Mononuclear cell (primary cell): Measurements from ENCODE around the gene DNAH17. TPM values are rescaled to one million over a fixed set of nuclear protein-coding genes. Genes with fewer than 3 reads are reported as not detected.

ENCODE experiments used
- H3K27me3 ChIP-seq: 2 replicates; pipeline ENCODE4 v1.6.0; 2011; ENCODE audit warnings: low read length, control low read depth; ENCODE audit not compliant: insufficient read depth
- H3K4me1 ChIP-seq: 2 replicates; pipeline ENCODE4 v1.5.1; 2011; ENCODE audit warnings: mild to moderate bottlenecking, low read length, control low read depth; ENCODE audit not compliant: insufficient read depth
- H3K4me3 ChIP-seq: 2 replicates; pipeline ENCODE4 v1.5.1; 2011; ENCODE audit warnings: mild to moderate bottlenecking, low read length, moderate library complexity
- H3K9me3 ChIP-seq: 2 replicates; pipeline ENCODE4 v1.5.1; 2011; ENCODE audit warnings: low read depth, mild to moderate bottlenecking, control low read depth, low read length
- total RNA-seq: library from RNA; depleted of rRNA; stranded (reverse); fragments of >200 nt; gene quantifications from one replicate; pipeline ENCODE4 v1.2.3, GENCODE V29; 2012

Gene DNAH17
- total RNA-seq, 1 donor: under 0.01 TPM

GRCh38 chr17:78421084-78421533, 156.1 kb downstream of the DNAH17 start:
- H3K4me3 ChIP-seq: no peak overlapping the region
- H3K27me3 ChIP-seq: no peaks in the 10 kb centered on the region
- H3K9me3 ChIP-seq: no peaks in the 10 kb centered on the region
- peaks cover 35% of the 10 kb centered on the region for H3K4me1 ChIP-seq

GRCh38 chr17:78419970-78420815, 157.0 kb downstream of the DNAH17 start:
- Histone ChIP-seq H3K4me3 (no peak overlapping the region), H3K4me1 (peaks cover 44% of the 10 kb centered on the region), H3K27me3 (no peaks in the 10 kb centered on the region), H3K9me3 (no peaks in the 10 kb centered on the region)

- H3K4me1 ChIP-seq: peaks cover 61% of the 10 kb centered on the region
- no peaks in the 10 kb centered on the region for H3K9me3 ChIP-seq
- no peak overlapping the region for H3K4me3 ChIP-seq
- H3K27me3 ChIP-seq: no peaks in the 10 kb centered on the region
Measured at GRCh38 chr17:78418326-78419026, 158.7 kb downstream of the DNAH17 start.

GRCh38 chr17:78417531-78417909, 159.7 kb downstream of the DNAH17 start:
- no peaks in the 10 kb centered on the region for H3K27me3 ChIP-seq
- H3K4me3 ChIP-seq: no peak overlapping the region
- H3K4me1 ChIP-seq: peaks cover 70% of the 10 kb centered on the region

GRCh38 chr17:78416791-78417530, 160.2 kb downstream of the DNAH17 start:
- Histone ChIP-seq H3K4me3 (no peak overlapping the region), H3K9me3 (no peaks in the 10 kb centered on the region), H3K27me3 (no peaks in the 10 kb centered on the region), H3K4me1 (peaks cover 76% of the 10 kb centered on the region)

More at GRCh38 chr17:78417531-78417909, 159.7 kb downstream of the DNAH17 start:
- H3K9me3 ChIP-seq: no peaks in the 10 kb centered on the region

- H3K9me3 ChIP-seq: no peaks in the 10 kb centered on the region
- peaks cover 81% of the 10 kb centered on the region for H3K4me1 ChIP-seq
- peak overlapping the region; percentile 4 for H3K4me3 ChIP-seq
- no peaks in the 10 kb centered on the region for H3K27me3 ChIP-seq
Measured at GRCh38 chr17:78415821-78416711, 161.1 kb downstream of the DNAH17 start.

GRCh38 chr17:78414178-78415162, 162.7 kb downstream of the DNAH17 start:
- Histone ChIP-seq H3K4me1 (peaks cover 75% of the 10 kb centered on the region), H3K4me3 (peak overlapping the region; percentile 4), H3K9me3 (no peaks in the 10 kb centered on the region)

GRCh38 chr17:78412403-78412802, 164.8 kb downstream of the DNAH17 start:
- Histone ChIP-seq H3K4me1 (peaks cover 63% of the 10 kb centered on the region), H3K27me3 (no peaks in the 10 kb centered on the region), H3K9me3 (no peaks in the 10 kb centered on the region), H3K4me3 (no peak overlapping the region)

More at GRCh38 chr17:78414178-78415162, 162.7 kb downstream of the DNAH17 start:
- no peaks in the 10 kb centered on the region for H3K27me3 ChIP-seq

- no peaks in the 10 kb centered on the region for H3K9me3 ChIP-seq
- no peak overlapping the region for H3K4me3 ChIP-seq
- no peaks in the 10 kb centered on the region for H3K27me3 ChIP-seq
- peaks cover 56% of the 10 kb centered on the region for H3K4me1 ChIP-seq
Measured at GRCh38 chr17:78411241-78411857, 165.8 kb downstream of the DNAH17 start.

GRCh38 chr17:78409191-78409928, 167.8 kb downstream of the DNAH17 start:
- H3K9me3 ChIP-seq: no peaks in the 10 kb centered on the region
- H3K4me1 ChIP-seq: peaks cover 36% of the 10 kb centered on the region
- H3K27me3 ChIP-seq: no peaks in the 10 kb centered on the region
- H3K4me3 ChIP-seq: no peak overlapping the region

GRCh38 chr17:78408476-78409050, 168.6 kb downstream of the DNAH17 start:
- H3K4me1 ChIP-seq: peaks cover 28% of the 10 kb centered on the region
- no peaks in the 10 kb centered on the region for H3K27me3 ChIP-seq
- no peaks in the 10 kb centered on the region for H3K9me3 ChIP-seq
- H3K4me3 ChIP-seq: no peak overlapping the region

- peaks cover 17% of the 10 kb centered on the region for H3K4me1 ChIP-seq
Measured at GRCh38 chr17:78407387-78408000, 169.7 kb downstream of the DNAH17 start.

More at GRCh38 chr17:78407387-78408000, 169.7 kb downstream of the DNAH17 start:
- H3K4me3 ChIP-seq: no peak overlapping the region
- no peaks in the 10 kb centered on the region for H3K9me3 ChIP-seq
- H3K27me3 ChIP-seq: no peaks in the 10 kb centered on the region
